GM23248 (cell line): ENCODE measurements around the gene DYNC1LI1.

Source experiments
- EZH2 ChIP-seq: fragments of 200-600 bp; sonication (generic); IDR thresholded peaks from 2 replicates; pipeline ENCODE4 v1.6.1; 2018; ENCODE audit warnings: antibody characterized with exemption, mild to moderate bottlenecking; ENCODE audit not compliant: insufficient read depth, poor library complexity, severe bottlenecking
- EZH2phosphoT487 ChIP-seq: fragments of 200-600 bp; sonication (generic); IDR thresholded peaks from 2 replicates; pipeline ENCODE4 v1.6.1; 2018; ENCODE audit warnings: antibody characterized with exemption, moderate library complexity, mild to moderate bottlenecking, low read depth; ENCODE audit not compliant: insufficient read depth

DNA sequence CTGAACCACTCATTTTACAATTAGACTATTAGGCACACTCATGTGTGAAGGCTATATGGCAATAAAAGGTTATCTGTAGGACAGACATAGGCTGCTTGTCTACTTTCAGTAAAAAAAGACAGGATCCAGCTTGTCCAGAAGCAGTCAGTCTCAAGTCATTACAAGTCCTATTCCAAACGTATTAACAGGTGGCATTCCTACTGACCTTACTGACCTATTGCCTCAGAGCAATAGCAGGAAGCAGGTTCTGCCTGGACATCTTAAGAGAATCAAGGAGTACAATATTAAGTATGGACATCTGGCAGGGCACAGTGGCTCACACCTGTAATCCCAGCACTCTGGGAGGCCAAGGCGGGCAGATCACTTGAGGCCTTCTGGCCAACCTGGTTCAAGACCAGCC lies 75.0 kb downstream of the DYNC1LI1 start:
- TF ChIP-seq EZH2phosphoT487 (no peak), EZH2 (no peak)
